OCI-LY3 (cell line): ENCODE data around the gene PTPRT.

Source experiments
- CTCF ChIP-seq: fragments of 200-600, 300-600 bp; sonication (generic); IDR thresholded peaks from 2 replicates; pipeline ENCODE4 v1.5.1; 2014; ENCODE audit warnings: antibody characterized with exemption, low read length, low read depth
- EZH2phosphoT487 ChIP-seq: fragments of 200-600 bp; shearing (Covaris generic); IDR thresholded peaks from 2 replicates; pipeline ENCODE4 v1.6.1; 2018; ENCODE audit warnings: antibody characterized with exemption, mixed run types, low read depth

- TF ChIP-seq CTCF (no peak), EZH2phosphoT487 (no peak)
Measured at GRCh38 chr20:42214074-42214473, 975.6 kb downstream of the PTPRT start.
